Measurements from ENCODE around the gene TMPRSS15. TPM values are rescaled to one million over a fixed set of nuclear protein-coding genes. Genes with fewer than 3 reads are reported as not detected.

Gene TMPRSS15
- total RNA-seq, 1 experiment from 2014 or later: not detected

- ATAC-seq (no peak), DNase-seq (ENCODE audit: low spot score) (no peak)
- Mint-ChIP-seq H3K9me3 (no peaks in the 10 kb centered on the region), H3K27me3 (ENCODE audit: low read depth) (no peaks in the 10 kb centered on the region; the same call in 1 of the 2 replicates), H3K4me1 (no peaks in the 10 kb centered on the region), H3K27ac (no peak overlapping the region), H3K36me3 (no peaks in the 10 kb centered on the region), H3K4me3 (no peak overlapping the region)
- ChIA-PET CTCF (interaction anchor here (2.0 kb wide), 1 partner anchor 328 kb away, joined by 6 read pairs; no protein-coding TSS in a partner anchor), POLR2A (no interaction called here)
- TF ChIP-seq MLX (CRISPR knock-in tag; IDR thresholded peaks at IDR 0.05) (no peak), ELF4 (CRISPR knock-in tag; IDR thresholded peaks at IDR 0.05; ENCODE audit: low read depth) (no peak), PREB (CRISPR knock-in tag; IDR thresholded peaks at IDR 0.05; ENCODE audit: borderline replicate concordance) (no peak), NR2C2 (CRISPR knock-in tag; IDR thresholded peaks at IDR 0.05) (no peak), AR (CRISPR knock-in tag; IDR thresholded peaks at IDR 0.05) (no peak), TEAD4 (CRISPR knock-in tag; IDR thresholded peaks at IDR 0.05) (no peak), NFE2L1 (CRISPR knock-in tag; IDR thresholded peaks at IDR 0.05) (no peak), USF2 (CRISPR knock-in tag; IDR thresholded peaks at IDR 0.05) (no peak), ETV6 (CRISPR knock-in tag; IDR thresholded peaks at IDR 0.05) (no peak), SMAD3 (CRISPR knock-in tag; IDR thresholded peaks at IDR 0.05; ENCODE audit: borderline replicate concordance) (no peak), FOXP4 (CRISPR knock-in tag; IDR thresholded peaks at IDR 0.05) (no peak), ZNF671 (CRISPR knock-in tag; IDR thresholded peaks at IDR 0.05) (no peak), CREB1 (CRISPR knock-in tag; IDR thresholded peaks at IDR 0.05) (no peak), NFATC4 (CRISPR knock-in tag; IDR thresholded peaks at IDR 0.05) (no peak), GTF2I (CRISPR knock-in tag; conservative IDR thresholded peaks at IDR 0.05) (no peak), ZNF532 (CRISPR knock-in tag; IDR thresholded peaks at IDR 0.05; ENCODE audit: borderline replicate concordance) (no peak)
Observed at GRCh38 chr21:18253799-18254198, 149.8 kb downstream of the TMPRSS15 start.

All from WTC11 (cell line).